ENCODE results near the gene WDR82. TPM values are rescaled to one million over a fixed set of nuclear protein-coding genes. Genes with fewer than 3 reads are reported as not detected.

Gene WDR82
- total and polyA plus RNA-seq, 10 of the 15 experiments (the other 5 are each of a cell fraction or from before 2014, with no cell fraction given), result 10.1 to 82.4 (median 48.7) TPM

DNA sequence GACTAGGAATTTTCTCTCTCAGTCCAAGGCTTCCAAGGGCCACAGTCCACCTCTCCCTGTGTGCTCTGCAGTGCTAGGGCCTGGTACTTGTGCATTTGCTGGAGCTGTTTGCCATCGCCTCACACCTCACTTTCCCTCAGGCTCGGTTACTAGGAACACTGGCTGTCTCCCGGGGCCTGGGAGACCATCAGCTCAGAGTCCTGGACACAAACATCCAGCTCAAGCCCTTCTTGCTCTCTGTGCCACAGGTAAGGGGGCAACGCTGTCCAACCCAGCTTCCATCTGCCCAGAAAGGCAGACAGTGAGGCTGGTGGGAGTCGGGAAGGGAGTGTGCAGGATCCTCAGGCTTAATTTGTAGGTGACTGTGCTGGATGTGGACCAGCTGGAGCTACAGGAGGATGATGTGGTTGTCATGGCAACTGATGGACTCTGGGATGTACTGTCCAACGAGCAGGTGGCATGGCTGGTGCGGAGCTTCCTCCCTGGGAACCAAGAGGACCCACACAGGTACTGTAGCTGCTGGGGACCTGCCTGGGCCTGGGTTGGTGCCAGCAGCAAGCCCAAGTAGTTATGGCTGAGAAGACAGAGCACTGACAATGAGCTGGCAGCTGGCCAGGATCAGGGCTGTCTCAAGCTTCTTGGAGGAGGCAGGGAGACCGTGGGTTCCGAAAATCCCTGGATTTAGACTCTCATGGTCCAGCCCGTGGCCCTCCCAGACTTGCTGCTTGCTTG lies 29.5 kb downstream of the WDR82 start:
- in situ Hi-C loops (cut with MboI) (no loop called here), intact Hi-C loops (cut with micrococcal nuclease; ENCODE audit: unreplicated experiment) (no loop called here)
- Histone ChIP-seq H3K9ac (ENCODE audit: control insufficient read depth, insufficient read depth, low read length) (no peak overlapping the region), H3K4me1 (ENCODE audit: control insufficient read depth, insufficient read depth, low read length) (peaks cover 43% of the 10 kb centered on the region), H3K4me2 (ENCODE audit: control insufficient read depth, insufficient read depth) (no peak overlapping the region), H3K27ac (ENCODE audit: control insufficient read depth, insufficient read depth) (no peak overlapping the region), H3K27me3 (replicated peaks in 1 of 2; ENCODE audit: control insufficient read depth in 2 of 2, insufficient read depth in 2 of 2, low read length in 1 of 2) (no peaks in the 10 kb centered on the region), H3K4me3 (no peak overlapping the region), H3K36me3 (ENCODE audit: control insufficient read depth in 2 of 2, insufficient read depth in 2 of 2, low read length in 1 of 2) (peaks cover 17 to 21% of the 10 kb centered on the region in 2 experiments), H4K20me1 (ENCODE audit: control insufficient read depth, insufficient read depth) (no peaks in the 10 kb centered on the region), H2AFZ (ENCODE audit: control insufficient read depth, low read depth, low read length) (no peak overlapping the region), H3K9me3 (replicated peaks; ENCODE audit: control insufficient read depth, insufficient read depth, low read length) (no peaks in the 10 kb centered on the region), H3K79me2 (ENCODE audit: control insufficient read depth, insufficient read depth, low read length) (peaks cover 4% of the 10 kb centered on the region)
- FAIRE-seq (no peak), DNase-seq (ENCODE audit: low read depth, low spot score) (no peak), ATAC-seq (no peak)
- TF ChIP-seq POLR2A (IDR thresholded peaks at IDR 0.05; ENCODE audit: low read depth, low read length) (peak; percentile 44; the same call in 1 of the 2 replicates), BMI1 (IDR thresholded peaks at IDR 0.05; ENCODE audit: borderline replicate concordance) (peak; percentile 70; the same call in 1 of the 2 replicates), MTA3 (IDR thresholded peaks at IDR 0.05; ENCODE audit: borderline replicate concordance, low read length) (no peak), ZNF24 (IDR thresholded peaks at IDR 0.05) (no peak)
- ChIA-PET RAD21 (ENCODE audit: unreplicated experiment) (interaction anchor here (1.2 kb wide), 1 partner anchor 8 kb away, joined by 3 read pairs; no protein-coding TSS in a partner anchor), CTCF (interaction anchor here (0.9 to 1.5 kb wide), 5 partner anchors 9 to 90 kb away, joined by 3 to 5 read pairs (median 4); no protein-coding TSS in a partner anchor), SMC1A (ENCODE audit: uncharacterized antibody, unreplicated experiment) (interaction anchor here (1.1 kb wide), 1 partner anchor 13 kb away, joined by 5 read pairs; no protein-coding TSS in a partner anchor), POLR2A (interaction anchor here (0.7 to 7.8 kb wide), 6 partner anchors 10 to 38 kb away, joined by 3 to 60 read pairs (median 4); partner anchors contain the start of genes TWF2 and WDR82)
- WGBS (ENCODE audit: insufficient coverage, insufficient replicate concordance, low lambda C conversion rate, missing lambda C conversion rate), result 73% methylated on average over 9 of the region's 10 CpGs
- BruUV-seq (replicated peaks), result no TSS peak

DNA sequence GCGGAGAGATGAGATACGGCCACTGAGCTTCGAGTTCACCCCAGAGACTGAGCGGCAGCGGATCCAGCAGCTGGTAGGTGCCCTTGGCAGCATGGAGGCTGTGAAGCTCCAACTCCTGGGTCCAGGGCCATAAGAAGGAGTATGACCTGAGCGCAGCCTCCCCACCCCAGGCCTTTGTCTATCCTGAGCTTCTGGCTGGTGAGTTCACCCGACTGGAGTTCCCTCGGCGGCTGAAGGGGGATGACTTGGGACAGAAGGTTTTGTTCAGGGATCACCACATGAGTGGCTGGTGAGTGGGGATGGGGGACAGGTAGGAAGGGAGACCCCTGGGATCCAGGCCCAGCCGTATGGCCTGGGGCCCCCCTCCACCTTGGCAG lies 30.3 kb downstream of the WDR82 start:
- H3K4me1 ChIP-seq (ENCODE audit: control insufficient read depth, insufficient read depth, low read length), result peaks cover 41% of the 10 kb centered on the region
- SMC1A ChIA-PET (ENCODE audit: uncharacterized antibody, unreplicated experiment), result interaction anchor here (1.1 kb wide), 1 partner anchor 12 kb away, joined by 5 read pairs; no protein-coding TSS in a partner anchor

More for the DNA sequence above, 30.3 kb downstream of the WDR82 start:
- Histone ChIP-seq H3K79me2 (ENCODE audit: control insufficient read depth, insufficient read depth, low read length) (peaks cover 1% of the 10 kb centered on the region), H3K9ac (ENCODE audit: control insufficient read depth, insufficient read depth, low read length) (no peak overlapping the region), H3K4me3 (no peak overlapping the region), H3K36me3 (ENCODE audit: control insufficient read depth in 2 of 2, insufficient read depth in 2 of 2, low read length in 1 of 2) (peaks cover 11 to 14% of the 10 kb centered on the region in 2 experiments; a peak in 3 of 4 replicates), H4K20me1 (ENCODE audit: control insufficient read depth, insufficient read depth) (no peaks in the 10 kb centered on the region), H3K27me3 (replicated peaks in 1 of 2; ENCODE audit: control insufficient read depth in 2 of 2, insufficient read depth in 2 of 2, low read length in 1 of 2) (no peaks in the 10 kb centered on the region), H3K9me3 (replicated peaks; ENCODE audit: control insufficient read depth, insufficient read depth, low read length) (no peaks in the 10 kb centered on the region; the same call in 2 of the 3 replicates), H3K27ac (ENCODE audit: control insufficient read depth, insufficient read depth) (no peak overlapping the region), H2AFZ (ENCODE audit: control insufficient read depth, low read depth, low read length) (no peak overlapping the region), H3K4me2 (ENCODE audit: control insufficient read depth, insufficient read depth) (no peak overlapping the region)
- RAD21 ChIA-PET (ENCODE audit: unreplicated experiment), result no interaction called here
- no peak for ATAC-seq
- BruUV-seq (replicated peaks), result TSS peak; percentile 68
- 82% methylated on average over 10 of the region's 10 CpGs for WGBS (ENCODE audit: insufficient coverage, insufficient replicate concordance, low lambda C conversion rate, missing lambda C conversion rate)
- in situ Hi-C loops (cut with MboI) (no loop called here), intact Hi-C loops (cut with micrococcal nuclease; ENCODE audit: unreplicated experiment) (no loop called here)
- CTCF ChIA-PET, result interaction anchor here (0.6 kb wide), 1 partner anchor 37 kb away, joined by 3 read pairs; no protein-coding TSS in a partner anchor
- TF ChIP-seq, protein P1, sequence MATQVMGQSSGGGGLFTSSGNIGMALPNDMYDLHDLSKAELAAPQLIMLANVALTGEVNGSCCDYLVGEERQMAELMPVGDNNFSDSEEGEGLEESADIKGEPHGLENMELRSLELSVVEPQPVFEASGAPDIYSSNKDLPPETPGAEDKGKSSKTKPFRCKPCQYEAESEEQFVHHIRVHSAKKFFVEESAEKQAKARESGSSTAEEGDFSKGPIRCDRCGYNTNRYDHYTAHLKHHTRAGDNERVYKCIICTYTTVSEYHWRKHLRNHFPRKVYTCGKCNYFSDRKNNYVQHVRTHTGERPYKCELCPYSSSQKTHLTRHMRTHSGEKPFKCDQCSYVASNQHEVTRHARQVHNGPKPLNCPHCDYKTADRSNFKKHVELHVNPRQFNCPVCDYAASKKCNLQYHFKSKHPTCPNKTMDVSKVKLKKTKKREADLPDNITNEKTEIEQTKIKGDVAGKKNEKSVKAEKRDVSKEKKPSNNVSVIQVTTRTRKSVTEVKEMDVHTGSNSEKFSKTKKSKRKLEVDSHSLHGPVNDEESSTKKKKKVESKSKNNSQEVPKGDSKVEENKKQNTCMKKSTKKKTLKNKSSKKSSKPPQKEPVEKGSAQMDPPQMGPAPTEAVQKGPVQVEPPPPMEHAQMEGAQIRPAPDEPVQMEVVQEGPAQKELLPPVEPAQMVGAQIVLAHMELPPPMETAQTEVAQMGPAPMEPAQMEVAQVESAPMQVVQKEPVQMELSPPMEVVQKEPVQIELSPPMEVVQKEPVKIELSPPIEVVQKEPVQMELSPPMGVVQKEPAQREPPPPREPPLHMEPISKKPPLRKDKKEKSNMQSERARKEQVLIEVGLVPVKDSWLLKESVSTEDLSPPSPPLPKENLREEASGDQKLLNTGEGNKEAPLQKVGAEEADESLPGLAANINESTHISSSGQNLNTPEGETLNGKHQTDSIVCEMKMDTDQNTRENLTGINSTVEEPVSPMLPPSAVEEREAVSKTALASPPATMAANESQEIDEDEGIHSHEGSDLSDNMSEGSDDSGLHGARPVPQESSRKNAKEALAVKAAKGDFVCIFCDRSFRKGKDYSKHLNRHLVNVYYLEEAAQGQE (IDR thresholded peaks at IDR 0.05; ENCODE audit: low read depth, low read length), result no peak
- TF ChIP-seq ZBED1 (IDR thresholded peaks at IDR 0.05; ENCODE audit: borderline replicate concordance), result no peak
- no peak for TF ChIP-seq FOXK2 (IDR thresholded peaks at IDR 0.05)
- TF ChIP-seq ESRRA (IDR thresholded peaks at IDR 0.05; ENCODE audit: low read length), result no peak
- no peak for TF ChIP-seq EED (IDR thresholded peaks at IDR 0.05; ENCODE audit: low read depth)
- no peak for TF ChIP-seq IKZF2 (IDR thresholded peaks at IDR 0.05)
- TF ChIP-seq SREBF2 (IDR thresholded peaks at IDR 0.05; ENCODE audit: low read length), result no peak
- POLR2A ChIA-PET, result interaction anchor here (0.6 to 7.8 kb wide), 6 partner anchors 10 to 37 kb away, joined by 3 to 60 read pairs (median 4); partner anchors contain the start of genes TLR9, TWF2 and WDR82
- no peak for DNase-seq (ENCODE audit: low read depth, low spot score)
- FAIRE-seq, result no peak
